B cell (primary cell): Measurements from ENCODE around the gene CDKN1A. TPM values are rescaled to one million over a fixed set of nuclear protein-coding genes. Genes with fewer than 3 reads are reported as not detected.

Source experiments
- ATAC-seq: fragments of 200-7000 bp; cut with Tn5 transposase; one replicate; pipeline ENCODE4 v1.10.0; 2021; ENCODE audit warnings: low read depth, mild to moderate bottlenecking, moderate number of reproducible peaks, moderate library complexity
- CTCF ChIA-PET: fragments of 350-600 bp; sonication (Branson Sonifier 250); formaldehyde crosslinking; loops from one replicate; lab custom pipeline; 2021; ENCODE audit warnings: antibody characterized with exemption, inconsistent platforms; lab: Charles Lee
- POLR2A ChIA-PET: fragments of 350-600 bp; sonication (Branson Sonifier 250); formaldehyde crosslinking; loops from one replicate; lab custom pipeline; 2021; ENCODE audit warnings: antibody characterized with exemption; lab: Charles Lee
- DNase-seq: peaks from one replicate; pipeline ENCODE4 v3.0.0; 2013
- H2AFZ ChIP-seq: 2 replicates; pipeline ENCODE4 v1.6.1; 2012; ENCODE audit warnings: mild to moderate bottlenecking, low read depth, low read length; ENCODE audit not compliant: insufficient read depth, poor library complexity, severe bottlenecking
- H3K27ac ChIP-seq, 2 donors: 1 replicate in 1 of 2; 2 replicates in 1 of 2; pipeline ENCODE4 v1.5.1; 2012 to 2013; ENCODE audit warnings: low read length in 2 of 2, mild to moderate bottlenecking in 2 of 2, moderate library complexity in 1 of 2
- H3K27me3 ChIP-seq, 4 experiments: fragments of 200-600 bp in 1 of 4; sonication (generic) in 1 of 4; replicated peaks in 1 of 4; 1 replicate in 2 of 4; 2 replicates in 2 of 4; pipeline versions ENCODE4 v1.6.1 to v1.7.0; 2013 to 2016; ENCODE audit warnings: low read length in 3 of 4, mild to moderate bottlenecking in 2 of 4, mixed read lengths in 1 of 4, moderate library complexity in 1 of 4; ENCODE audit not compliant: insufficient read depth in 4 of 4, control insufficient read depth in 3 of 4; ENCODE audit errors: control extremely low read depth in 1 of 4
- H3K36me3 ChIP-seq, 2 experiments: replicated peaks in 1 of 2; 1 replicate in 1 of 2; 2 replicates in 1 of 2; pipeline versions ENCODE4 v1.6.1 to v1.7.1; 2013; ENCODE audit warnings: low read length in 1 of 2; ENCODE audit not compliant: insufficient read depth in 2 of 2, control insufficient read depth in 1 of 2; ENCODE audit errors: control extremely low read depth in 1 of 2, extremely low read depth in 1 of 2
- H3K4me1 ChIP-seq, 2 donors: fragments of 200-600 bp in 1 of 2; sonication (generic) in 1 of 2; 1 replicate in 1 of 2; 2 replicates in 1 of 2; pipeline versions ENCODE4 v1.5.1 to v1.6.1; 2013 to 2017; ENCODE audit warnings: low read length in 2 of 2; ENCODE audit not compliant: control insufficient read depth in 2 of 2, insufficient read depth in 2 of 2
- H3K4me2 ChIP-seq: replicated peaks from 2 replicates; pipeline ENCODE3; 2012; ENCODE audit warnings: mild to moderate bottlenecking, low read depth, low read length; ENCODE audit not compliant: poor library complexity, severe bottlenecking
- H3K4me3 ChIP-seq, 5 experiments: fragments of 200-600 bp in 1 of 5; sonication (generic) in 1 of 5; 1 replicate in 3 of 5; 2 replicates in 2 of 5; pipeline versions ENCODE4 v1.5.1 to v1.7.0; 2011 to 2016; ENCODE audit warnings: low read length in 4 of 5, mild to moderate bottlenecking in 4 of 5, low read depth in 2 of 5, control low read depth in 1 of 5, moderate library complexity in 1 of 5; ENCODE audit not compliant: insufficient read depth in 1 of 5; ENCODE audit errors: control extremely low read depth in 1 of 5, extremely low read depth in 1 of 5
- H3K79me2 ChIP-seq: fragments of 200-600 bp; sonication (generic); one replicate; pipeline ENCODE4 v1.6.0; 2016; ENCODE audit warnings: low read length; ENCODE audit not compliant: control insufficient read depth, insufficient read depth
- H3K9ac ChIP-seq: fragments of 200-600 bp; sonication (generic); 2 replicates; pipeline ENCODE4 v1.6.1; 2017; ENCODE audit warnings: mild to moderate bottlenecking, low read length, moderate library complexity
- H3K9me3 ChIP-seq, 3 donors: one replicate each; pipeline versions ENCODE4 v1.6.1 to v1.7.1; 2013; ENCODE audit warnings: low read length in 2 of 3; ENCODE audit not compliant: control insufficient read depth in 2 of 3, insufficient read depth in 1 of 3; ENCODE audit errors: control extremely low read depth in 1 of 3
- H4K20me1 ChIP-seq: 2 replicates; pipeline ENCODE4 v1.6.0; 2012; ENCODE audit warnings: mild to moderate bottlenecking, low read length; ENCODE audit not compliant: insufficient read depth, control insufficient read depth, poor library complexity, severe bottlenecking
- H3K27ac Mint-ChIP-seq: one replicate; pipeline ENCODE4 v1.8.0; 2021; ENCODE audit warnings: mixed read lengths
- H3K27me3 Mint-ChIP-seq: one replicate; pipeline ENCODE4 v1.8.0; 2021; ENCODE audit warnings: mixed read lengths
- H3K4me1 Mint-ChIP-seq: one replicate; pipeline ENCODE4 v1.8.0; 2021; ENCODE audit warnings: mixed read lengths
- H3K4me3 Mint-ChIP-seq: one replicate; pipeline ENCODE4 v1.8.0; 2021; ENCODE audit warnings: mixed read lengths
- H3K9me3 Mint-ChIP-seq: one replicate; pipeline ENCODE4 v1.8.0; 2022; ENCODE audit warnings: mixed read lengths; ENCODE audit not compliant: insufficient read depth
- EZH2 ChIP-seq: IDR thresholded peaks from 2 replicates; pipeline ENCODE4 v1.6.1; 2012; ENCODE audit warnings: borderline replicate concordance, low read depth, mild to moderate bottlenecking, moderate library complexity, low read length; ENCODE audit not compliant: insufficient read depth, poor library complexity, severe bottlenecking
- WGBS: methylation state at CpG from one replicate; pipeline ENCODE4 v1.1.5; 2013; ENCODE audit warnings: missing lambda C conversion rate; ENCODE audit not compliant: insufficient coverage; 5-methylcytosine and 5-hydroxymethylcytosine counted together
- intact Hi-C: fragments of 100-400 bp; cut with micrococcal nuclease; formaldehyde crosslinking; loops from one replicate; pipeline ENCODE4 v1.10.0; 2022
- polyA plus RNA-seq: library from polyadenylated mRNA; depleted of rRNA; stranded (reverse); fragments of >200 nt; gene quantifications from 2 replicates; pipeline ENCODE4 v1.2.3, GENCODE V29; 2012
- total RNA-seq, 2 donors: library from RNA; stranded (reverse); fragments of 120-200 nt in 1 of 2; gene quantifications; 1 replicate in 1 of 2; 2 replicates in 1 of 2; pipeline versions ENCODE4 v1.2.3 to v1.2.4, GENCODE V29; 2013 to 2022
- TF ChIP-seq, protein P1 (sequence below): fragments of 200-600 bp; IDR thresholded peaks from one replicate; pipeline ENCODE4 v1.8.0; 2022; ENCODE audit warnings: antibody characterized with exemption, mild to moderate bottlenecking

Gene CDKN1A
- total and polyA plus RNA-seq, 2 donors (not counting 1 experiment from before 2014, with no cell fraction given): 45.5 to 352 TPM

DNA sequence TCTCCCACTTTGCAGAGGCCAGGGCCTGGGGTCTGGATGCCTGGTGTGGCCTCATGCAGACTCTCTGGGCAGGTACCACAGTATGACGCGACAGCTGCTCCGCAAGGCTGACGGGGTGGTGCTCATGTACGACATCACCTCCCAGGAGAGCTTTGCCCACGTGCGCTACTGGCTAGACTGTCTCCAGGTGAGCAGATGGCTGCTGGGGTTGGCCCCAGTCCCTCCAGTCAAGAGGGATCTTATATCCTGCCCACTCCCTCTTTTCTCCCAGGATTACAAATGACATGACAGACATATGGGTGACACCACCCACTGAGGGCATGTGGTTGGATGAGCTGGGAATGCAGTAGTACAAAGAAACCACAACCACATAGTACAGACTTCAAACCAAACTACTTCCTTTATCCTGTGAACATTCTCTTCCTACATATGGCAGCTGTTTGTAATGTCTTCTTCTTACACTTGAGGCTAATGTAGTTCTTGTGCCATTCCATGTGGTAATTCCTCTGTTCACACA lies 49.0 kb downstream of the CDKN1A start:
- WGBS: 78% methylated on average over 7 of the region's 7 CpGs
- Mint-ChIP-seq H3K4me3 (no peak overlapping the region), H3K9me3 (no peaks in the 10 kb centered on the region), H3K27me3 (no peaks in the 10 kb centered on the region), H3K4me1 (peaks cover 47% of the 10 kb centered on the region), H3K27ac (no peak overlapping the region)
- Histone ChIP-seq H3K4me3 (no peak overlapping the region), H3K9ac (no peak overlapping the region), H3K4me2 (no peak overlapping the region), H2AFZ (no peak overlapping the region), H3K4me1 (peaks cover 39 to 41% of the 10 kb centered on the region in 2 donors), H3K27me3 (no peaks in the 10 kb centered on the region), H4K20me1 (no peaks in the 10 kb centered on the region), H3K79me2 (no peaks in the 10 kb centered on the region), H3K9me3 (peaks cover 0 to 4% (median 0%) of the 10 kb centered on the region in 3 donors), H3K27ac (no peak overlapping the region), H3K36me3 (no peaks in the 10 kb centered on the region)
- DNase-seq: peak; percentile 46
- ChIA-PET CTCF (interaction anchor here (1.2 to 11.6 kb wide), 5 partner anchors 25 to 113 kb away, joined by 3 to 88 read pairs (median 4); partner anchors contain the start of gene CDKN1A), POLR2A (no interaction called here)
- ATAC-seq: peak; percentile 25
- intact Hi-C loops: no loop called here
- TF ChIP-seq, protein P1, sequence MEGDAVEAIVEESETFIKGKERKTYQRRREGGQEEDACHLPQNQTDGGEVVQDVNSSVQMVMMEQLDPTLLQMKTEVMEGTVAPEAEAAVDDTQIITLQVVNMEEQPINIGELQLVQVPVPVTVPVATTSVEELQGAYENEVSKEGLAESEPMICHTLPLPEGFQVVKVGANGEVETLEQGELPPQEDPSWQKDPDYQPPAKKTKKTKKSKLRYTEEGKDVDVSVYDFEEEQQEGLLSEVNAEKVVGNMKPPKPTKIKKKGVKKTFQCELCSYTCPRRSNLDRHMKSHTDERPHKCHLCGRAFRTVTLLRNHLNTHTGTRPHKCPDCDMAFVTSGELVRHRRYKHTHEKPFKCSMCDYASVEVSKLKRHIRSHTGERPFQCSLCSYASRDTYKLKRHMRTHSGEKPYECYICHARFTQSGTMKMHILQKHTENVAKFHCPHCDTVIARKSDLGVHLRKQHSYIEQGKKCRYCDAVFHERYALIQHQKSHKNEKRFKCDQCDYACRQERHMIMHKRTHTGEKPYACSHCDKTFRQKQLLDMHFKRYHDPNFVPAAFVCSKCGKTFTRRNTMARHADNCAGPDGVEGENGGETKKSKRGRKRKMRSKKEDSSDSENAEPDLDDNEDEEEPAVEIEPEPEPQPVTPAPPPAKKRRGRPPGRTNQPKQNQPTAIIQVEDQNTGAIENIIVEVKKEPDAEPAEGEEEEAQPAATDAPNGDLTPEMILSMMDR: no peak
- no peak for TF ChIP-seq EZH2

DNA sequence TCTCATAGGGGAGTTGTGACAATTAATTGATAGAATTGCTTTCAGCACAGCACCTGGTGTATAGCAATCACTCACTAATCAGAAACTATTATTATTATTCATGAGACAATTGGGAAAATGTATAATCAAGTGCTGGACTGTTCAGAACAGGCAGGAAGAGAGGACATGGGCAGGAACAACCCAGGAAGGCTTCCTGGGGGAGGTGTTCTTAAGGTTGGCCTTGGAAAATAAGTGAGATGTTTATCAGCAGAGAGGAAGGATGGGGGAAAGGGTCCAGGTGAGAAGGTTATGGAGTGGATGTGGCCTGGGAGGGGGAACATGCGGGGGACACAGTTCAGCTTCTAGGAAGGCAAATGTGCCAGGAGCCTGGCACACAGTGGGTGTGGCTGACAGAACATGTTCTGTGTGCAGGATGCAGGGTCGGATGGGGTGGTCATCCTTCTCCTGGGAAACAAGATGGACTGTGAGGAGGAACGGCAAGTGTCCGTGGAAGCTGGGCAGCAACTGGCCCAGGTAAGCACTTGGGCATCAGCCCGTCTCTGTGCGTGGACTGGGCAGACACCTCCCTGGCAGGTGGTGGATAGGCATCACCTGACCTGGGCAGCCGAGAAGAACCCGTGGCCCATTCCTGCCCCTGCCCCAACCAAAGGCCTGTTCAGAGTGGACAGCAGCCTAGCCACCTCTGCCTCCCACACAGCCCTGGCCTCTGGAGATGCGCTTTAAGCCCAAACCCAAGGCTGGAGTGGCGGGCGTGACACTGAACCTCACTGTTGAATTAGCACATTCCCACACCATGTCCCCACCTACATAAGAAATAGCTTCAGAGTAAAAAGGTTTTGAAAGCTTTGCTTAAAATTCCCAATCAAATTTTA lies 50.0 kb downstream of the CDKN1A start:
- Histone ChIP-seq H3K79me2 (no peaks in the 10 kb centered on the region), H3K9me3 (peaks cover 0 to 4% (median 0%) of the 10 kb centered on the region in 3 donors), H3K4me2 (no peak overlapping the region), H3K4me1 (peaks cover 39 to 41% of the 10 kb centered on the region in 2 donors), H3K27ac (no peak overlapping the region), H3K9ac (no peak overlapping the region), H3K27me3 (no peaks in the 10 kb centered on the region), H2AFZ (no peak overlapping the region), H3K4me3 (no peak overlapping the region), H4K20me1 (no peaks in the 10 kb centered on the region), H3K36me3 (no peaks in the 10 kb centered on the region)
- no peak overlapping the region for H3K4me3 Mint-ChIP-seq
- ChIA-PET POLR2A (no interaction called here), CTCF (interaction anchor here (1.3 to 11.6 kb wide), 4 partner anchors 30 to 114 kb away, joined by 3 to 88 read pairs (median 6); partner anchors contain the start of gene CDKN1A)
- no peaks in the 10 kb centered on the region for H3K9me3 Mint-ChIP-seq
- TF ChIP-seq, protein P1: no peak
- TF ChIP-seq EZH2: no peak
- DNase-seq (no peak), ATAC-seq (no peak)
- intact Hi-C loops: no loop called here
- H3K27me3 Mint-ChIP-seq: no peaks in the 10 kb centered on the region
- peaks cover 47% of the 10 kb centered on the region for H3K4me1 Mint-ChIP-seq
- H3K27ac Mint-ChIP-seq: peak overlapping the region; percentile 37
- 92% methylated on average over 11 of the region's 11 CpGs for WGBS
